NCI-H82 (cell line): ENCODE data around the gene IMPDH2.
"Not testable (repeated sequence)": the region's sequence is repeated elsewhere in the genome, so short reads cannot be mapped to it uniquely, and the experiment has no call there.

Experiments used
- DNase-seq: peaks from one replicate; lab custom pipeline; 2025; lab: John Stamatoyannopoulos, UW

The IMPDH2 gene

DNA sequence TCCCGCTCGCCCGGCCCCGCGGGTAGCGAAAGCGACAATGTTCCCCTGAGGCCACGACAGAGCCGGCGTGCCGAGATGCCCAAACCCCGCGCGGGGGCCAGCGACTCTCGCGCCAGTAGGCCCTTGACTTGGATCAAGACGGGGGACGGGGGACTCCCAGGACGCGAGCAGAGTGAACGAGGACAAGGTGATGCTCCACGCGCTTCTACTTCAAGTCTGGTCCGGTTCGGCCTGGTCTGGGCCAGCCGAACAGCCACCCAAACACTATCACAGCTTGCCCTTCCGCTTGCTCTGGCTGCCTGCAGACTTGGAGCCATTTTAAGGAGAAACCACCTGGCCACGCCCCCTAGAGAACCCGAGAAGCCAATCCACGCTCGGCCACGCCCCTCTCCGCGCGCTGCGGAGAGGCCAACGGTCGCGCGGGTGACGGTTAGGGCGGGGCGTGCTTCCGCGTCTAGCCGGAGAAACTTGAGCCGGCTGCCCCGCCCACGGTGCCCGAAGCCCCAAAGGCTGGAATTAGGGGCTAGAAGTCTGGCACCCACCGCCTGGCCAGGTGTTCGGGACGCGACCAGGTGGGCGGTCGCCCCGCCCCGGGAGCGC is 7.9 kb downstream of the IMPDH2 start:
- DNase-seq: peak; percentile 98

DNA sequence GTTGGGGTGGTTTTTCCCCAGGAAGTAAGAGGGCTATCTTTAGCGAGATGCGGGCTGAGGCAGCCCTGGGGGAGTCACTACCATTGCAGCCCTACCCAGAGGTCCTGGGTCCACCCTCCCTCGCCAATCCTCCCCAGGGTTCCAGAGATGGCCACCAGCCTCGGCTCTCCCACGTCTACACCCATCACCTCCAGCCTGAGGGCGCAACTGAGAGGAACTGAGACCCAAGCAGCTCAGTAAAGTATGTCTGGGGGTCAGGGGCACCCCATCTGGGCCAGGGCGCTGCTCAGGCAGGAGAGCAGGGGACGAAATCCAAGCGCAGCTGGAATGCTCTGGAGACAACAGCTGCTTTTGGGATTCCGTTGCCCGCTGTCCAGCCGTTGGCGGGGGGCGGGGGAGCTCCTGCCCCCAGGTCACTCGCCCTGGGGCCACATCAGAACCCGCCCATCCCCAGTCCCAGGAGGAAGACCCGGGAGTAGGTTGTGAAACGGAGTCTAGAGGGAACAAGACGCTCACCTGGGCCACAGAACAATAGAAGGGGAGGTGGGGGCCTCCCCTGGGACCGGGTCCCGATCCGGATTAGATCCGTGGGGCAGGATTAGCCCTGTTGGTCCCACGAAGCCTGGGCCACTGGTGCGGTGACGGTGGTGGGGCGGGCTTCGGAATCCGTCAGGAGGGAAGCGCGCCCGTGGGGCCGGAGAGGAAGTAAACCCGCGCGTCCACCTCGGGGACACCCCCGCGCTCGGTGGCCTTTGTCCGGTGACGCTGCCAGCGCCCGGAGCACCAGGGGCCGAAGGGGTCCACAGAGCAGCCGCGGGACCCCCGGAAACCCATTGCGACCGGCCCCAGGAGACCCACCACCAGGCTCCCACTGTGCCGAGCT is 8.6 kb downstream of the IMPDH2 start:
- peak; percentile 73 for DNase-seq

DNA sequence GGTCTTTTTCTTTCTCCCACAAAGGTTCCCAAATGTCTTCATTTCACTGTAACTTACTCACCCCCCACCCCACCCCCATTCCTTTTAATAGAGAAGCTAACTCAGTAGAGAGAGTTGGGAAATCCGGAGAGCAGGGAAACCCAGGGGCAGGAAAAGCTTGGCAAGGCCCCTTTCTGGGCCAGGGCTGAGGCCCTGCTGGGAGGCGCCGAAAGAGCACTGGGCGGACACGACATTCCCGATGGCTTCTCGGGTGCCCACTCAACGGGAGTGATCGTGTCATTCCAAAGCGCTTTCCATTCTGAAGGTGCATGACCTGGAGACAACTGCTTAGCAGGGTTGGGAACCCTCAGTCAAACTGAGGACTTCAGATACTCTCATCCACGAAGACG is 9.3 kb downstream of the IMPDH2 start:
- no peak for DNase-seq

DNA sequence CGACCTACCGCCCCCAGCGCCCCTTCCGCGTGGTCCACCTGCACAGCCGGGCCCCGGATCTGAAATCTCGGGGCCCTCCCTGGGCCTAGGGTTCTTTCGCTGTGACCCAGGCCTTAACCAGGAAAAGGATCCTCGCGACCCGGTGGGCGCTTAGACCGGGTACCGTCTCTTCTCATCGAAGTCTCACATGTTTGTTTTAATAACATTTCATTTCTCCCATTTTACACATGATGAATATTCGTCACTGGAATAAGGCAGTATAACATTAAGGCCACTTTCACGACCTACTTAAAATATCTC is 10.5 kb downstream of the IMPDH2 start:
- no peak for DNase-seq

DNA sequence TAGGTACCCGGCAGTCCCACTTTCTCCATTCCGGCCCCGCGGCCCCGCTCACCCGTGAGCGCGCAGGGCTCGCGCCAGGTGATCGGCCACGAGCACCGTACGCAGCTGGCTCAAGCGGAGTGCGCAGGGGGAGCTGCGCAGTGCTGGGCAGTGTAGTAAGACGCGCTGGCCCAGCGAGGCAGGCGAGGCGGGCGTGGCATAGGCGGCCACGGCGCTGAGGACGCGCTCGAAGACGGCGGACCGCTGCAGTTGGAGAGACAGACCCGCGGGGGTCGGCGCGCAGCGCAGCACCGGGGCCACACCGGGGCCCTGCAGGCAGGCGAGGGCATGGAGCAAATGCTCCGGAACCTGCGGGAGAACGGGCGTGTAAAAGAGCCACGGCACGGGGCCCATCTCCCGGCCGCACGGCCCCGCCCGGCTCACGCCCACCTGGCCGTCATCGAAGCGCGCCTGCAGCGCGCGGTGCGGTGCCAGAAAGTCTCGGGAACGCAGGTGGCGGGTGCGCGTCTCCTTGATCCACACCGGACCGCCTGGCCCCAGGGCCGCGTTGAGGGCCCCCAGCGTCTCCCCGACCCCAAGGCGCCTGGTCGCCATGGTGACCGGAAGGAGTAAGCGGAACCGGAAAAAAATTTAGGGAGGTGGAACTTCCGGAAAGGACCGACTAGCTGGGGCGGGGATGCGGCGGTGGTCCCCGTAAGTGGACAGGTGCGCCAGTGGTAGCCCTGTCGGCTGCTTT is 11.1 kb downstream of the IMPDH2 start, which contains the start of gene DALRD3:
Gene DALRD3, minus strand, starts transcription at position 610 of the 736 bp plus-strand sequence. Its CDS starts 16 bp downstream, at position 594.
- DNase-seq: peak; percentile 81

DNA sequence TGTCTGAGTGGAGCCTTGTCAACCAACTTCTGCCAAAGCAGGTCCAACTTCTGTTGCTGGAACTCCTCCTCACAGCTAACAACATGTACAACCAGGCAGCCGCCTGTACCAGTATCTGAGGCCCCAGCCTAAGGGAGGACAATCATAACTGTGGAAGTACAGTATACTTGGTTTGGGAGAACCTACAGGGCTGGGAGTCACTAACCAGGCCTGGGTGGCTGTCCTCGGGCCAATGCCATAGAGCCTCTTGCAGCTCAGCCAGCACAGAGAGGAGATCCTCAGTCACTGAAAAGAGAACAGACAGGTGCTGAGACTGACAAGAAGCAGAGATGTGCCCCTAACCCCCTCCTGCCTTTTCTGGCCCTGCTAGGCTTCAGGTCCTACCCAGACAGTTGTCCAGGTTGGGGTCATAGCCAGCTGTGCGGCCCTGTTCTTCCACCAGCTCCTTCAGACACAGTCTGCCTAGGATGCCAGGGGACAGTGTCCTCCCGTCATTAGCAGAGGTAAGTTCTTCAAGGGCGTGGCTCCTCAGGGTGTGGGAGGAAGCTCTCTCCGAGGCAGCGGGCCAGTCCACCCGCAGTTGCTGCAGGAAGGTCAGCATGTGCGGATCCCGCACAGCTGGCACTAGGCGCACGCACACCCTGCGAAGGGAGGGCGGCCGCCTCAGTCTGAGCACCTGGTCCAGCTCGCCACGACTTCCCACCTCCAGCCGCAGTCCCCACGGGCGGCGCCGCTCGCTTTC is 11.8 kb downstream of the IMPDH2 start:
- DNase-seq: peak; percentile 57

DNA sequence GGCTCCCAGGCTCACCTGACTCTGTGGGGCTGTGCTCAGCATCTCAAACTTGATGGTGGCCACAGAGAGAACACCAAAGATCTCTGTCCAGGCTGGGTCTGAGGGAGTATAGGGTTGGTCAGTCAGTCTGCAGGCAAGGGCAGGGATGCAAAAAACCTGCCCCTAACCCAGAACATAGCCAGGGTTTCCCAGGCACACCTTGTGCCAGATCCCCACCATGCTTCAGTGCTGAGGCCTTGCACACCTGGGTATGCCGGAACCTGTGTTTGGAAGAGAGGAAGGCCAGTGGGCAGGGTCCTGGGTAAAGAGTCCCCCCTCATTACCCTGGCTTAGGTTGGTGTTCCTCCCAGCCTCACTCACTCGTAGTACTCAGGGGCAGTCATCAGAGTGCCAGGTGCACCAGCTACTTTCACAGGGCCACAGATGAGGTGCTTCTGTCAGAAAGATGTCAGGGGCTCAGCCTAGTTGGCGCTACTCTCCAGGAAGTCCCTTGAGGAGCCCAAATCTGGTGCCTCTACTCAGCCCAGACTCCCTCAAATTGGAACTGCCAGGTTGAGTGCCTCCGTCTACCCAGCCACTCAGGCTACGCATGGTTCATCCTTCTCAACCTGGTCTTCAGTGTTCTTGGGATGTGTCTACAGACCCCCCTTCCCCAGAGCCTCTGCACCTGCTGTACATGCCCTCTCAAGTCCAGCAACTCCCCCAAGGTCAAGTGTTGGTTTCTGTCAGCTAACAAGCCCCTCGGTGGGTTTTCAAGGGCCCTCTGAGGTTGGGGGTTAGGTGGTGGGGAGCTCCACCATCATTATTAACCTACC is 12.6 kb downstream of the IMPDH2 start:
- no peak for DNase-seq

DNA sequence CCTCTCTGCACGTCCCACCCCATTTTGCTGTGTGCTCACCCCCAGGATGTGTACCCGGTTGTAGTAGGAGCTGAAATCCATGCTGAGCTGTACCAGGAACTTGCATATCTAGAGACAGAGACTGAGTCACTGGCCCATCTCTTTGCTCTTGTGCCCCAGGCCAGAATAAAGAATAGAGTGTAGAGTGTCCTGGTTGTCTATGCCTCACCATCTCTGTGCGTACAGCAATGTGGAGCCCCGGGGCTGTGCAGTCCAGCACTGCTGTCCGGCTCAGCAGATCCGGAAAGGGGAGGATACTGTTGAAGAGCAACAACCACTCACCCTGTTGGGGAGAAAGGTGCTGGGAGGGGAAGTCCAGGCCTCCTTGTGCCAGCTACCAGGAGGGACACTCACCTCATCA is 13.4 kb downstream of the IMPDH2 start:
- DNase-seq: no peak

DNA sequence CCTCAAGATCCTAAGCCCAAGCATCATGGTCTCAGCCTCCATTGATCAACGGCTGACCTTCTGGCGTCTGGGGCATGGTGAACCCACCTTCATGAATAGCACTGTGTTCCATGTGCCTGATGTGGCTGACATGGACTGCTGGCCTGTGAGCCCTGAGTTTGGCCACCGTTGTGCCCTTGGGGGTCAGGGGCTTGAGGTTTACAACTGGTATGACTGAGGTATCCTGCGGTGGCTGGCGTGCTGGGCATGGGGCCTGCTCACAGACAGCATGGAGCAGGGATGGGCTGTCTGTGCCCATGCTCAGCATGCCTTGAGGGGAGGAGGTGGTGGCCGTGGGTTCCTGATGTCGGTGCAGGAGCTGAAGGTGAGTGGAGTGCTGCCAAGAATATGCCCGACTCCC is 14.1 kb downstream of the IMPDH2 start:
- DNase-seq: no peak

DNA sequence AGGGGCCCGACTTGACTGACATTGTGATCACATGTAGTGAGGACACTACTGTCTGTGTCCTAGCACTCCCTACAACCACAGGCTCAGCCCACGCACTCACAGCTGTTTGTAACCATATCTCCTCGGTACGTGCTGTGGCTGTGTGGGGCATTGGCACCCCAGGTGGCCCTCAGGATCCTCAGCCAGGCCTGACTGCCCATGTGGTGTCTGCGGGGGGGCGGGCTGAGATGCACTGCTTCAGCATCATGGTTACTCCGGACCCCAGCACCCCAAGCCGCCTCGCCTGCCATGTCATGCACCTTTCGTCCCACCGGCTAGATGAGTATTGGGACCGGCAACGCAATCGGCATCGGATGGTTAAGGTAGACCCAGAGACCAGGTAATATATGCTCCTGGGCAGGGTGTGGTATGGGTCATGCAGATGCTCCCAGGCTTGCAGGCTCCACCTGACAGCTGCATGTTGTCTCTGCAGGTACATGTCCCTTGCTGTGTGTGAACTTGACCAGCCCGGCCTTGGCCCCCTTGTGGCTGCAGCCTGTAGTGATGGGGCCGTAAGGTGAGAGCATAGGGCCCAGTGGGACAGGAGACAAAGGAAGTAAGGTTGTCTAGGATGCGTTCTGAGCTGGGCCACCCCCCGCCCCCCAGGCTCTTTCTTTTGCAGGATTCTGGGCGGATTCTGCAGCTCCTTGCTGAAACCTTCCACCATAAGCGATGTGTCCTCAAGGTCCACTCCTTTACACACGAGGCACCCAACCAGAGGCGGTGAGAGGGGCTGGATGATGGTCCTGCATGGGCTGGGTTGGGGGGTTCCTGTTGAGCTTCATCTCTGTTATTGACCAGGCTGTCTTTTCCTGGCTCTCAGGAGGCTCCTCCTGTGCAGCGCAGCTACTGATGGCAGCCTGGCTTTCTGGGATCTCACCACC is 15.2 kb downstream of the IMPDH2 start:
- DNase-seq: peak; percentile 33

DNA sequence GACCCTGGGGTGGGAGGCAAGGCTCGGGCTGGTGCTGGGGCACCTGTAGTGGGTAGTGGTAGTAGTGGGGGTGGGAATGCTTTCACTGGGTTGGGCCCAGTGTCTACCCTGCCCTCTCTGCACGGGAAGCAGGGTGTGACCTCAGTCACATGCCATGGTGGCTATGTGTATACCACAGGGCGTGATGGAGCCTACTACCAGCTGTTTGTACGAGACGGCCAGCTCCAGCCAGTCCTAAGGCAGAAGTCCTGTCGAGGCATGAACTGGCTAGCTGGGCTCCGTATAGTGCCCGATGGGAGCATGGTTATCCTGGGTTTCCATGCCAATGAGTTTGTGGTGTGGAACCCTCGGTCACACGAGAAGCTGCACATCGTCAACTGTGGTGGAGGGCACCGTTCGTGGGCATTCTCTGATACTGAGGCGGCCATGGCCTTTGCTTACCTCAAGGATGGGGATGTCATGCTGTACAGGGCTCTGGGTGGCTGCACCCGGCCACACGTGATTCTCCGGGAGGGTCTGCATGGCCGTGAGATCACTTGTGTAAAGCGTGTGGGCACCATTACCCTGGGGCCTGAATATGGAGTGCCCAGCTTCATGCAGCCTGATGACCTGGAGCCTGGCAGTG is 16.0 kb downstream of the IMPDH2 start:
- no peak for DNase-seq

DNA sequence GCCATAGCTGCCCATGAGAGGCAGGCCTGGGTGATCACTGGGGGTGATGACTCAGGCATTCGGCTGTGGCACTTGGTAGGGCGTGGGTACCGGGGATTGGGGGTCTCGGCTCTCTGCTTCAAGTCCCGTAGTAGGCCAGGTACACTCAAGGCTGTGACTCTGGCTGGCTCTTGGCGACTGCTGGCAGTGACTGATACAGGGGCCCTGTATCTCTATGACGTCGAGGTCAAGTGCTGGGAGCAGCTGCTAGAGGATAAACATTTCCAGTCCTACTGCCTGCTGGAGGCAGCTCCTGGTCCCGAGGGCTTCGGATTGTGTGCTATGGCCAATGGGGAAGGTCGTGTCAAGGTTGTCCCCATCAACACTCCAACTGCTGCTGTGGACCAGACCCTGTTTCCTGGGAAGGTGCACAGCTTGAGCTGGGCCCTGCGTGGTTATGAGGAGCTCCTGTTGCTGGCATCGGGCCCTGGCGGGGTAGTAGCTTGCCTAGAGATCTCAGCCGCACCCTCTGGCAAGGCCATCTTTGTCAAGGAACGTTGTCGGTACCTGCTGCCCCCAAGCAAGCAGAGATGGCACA is 16.7 kb downstream of the IMPDH2 start:
- DNase-seq: no peak

DNA sequence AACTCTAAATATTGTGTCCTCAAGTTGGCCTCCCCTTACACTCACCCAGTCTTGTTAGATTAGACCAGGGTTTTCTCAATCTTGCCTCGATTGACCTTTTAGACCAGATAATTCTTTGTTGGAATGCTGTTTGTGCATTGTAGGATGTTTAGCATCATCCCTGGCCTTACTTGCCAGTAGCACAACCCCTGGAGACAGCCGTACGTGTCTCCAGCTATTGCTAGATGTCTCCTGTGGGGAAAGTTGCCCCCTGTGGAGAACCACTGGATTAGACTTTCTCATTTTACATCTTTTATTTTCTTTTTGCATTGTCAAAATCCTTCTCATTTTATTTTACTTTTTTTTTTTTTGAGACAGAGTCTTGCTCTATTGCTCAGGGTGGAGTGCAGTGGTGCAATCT is 19.8 kb downstream of the IMPDH2 start:
- no peak for DNase-seq

DNA sequence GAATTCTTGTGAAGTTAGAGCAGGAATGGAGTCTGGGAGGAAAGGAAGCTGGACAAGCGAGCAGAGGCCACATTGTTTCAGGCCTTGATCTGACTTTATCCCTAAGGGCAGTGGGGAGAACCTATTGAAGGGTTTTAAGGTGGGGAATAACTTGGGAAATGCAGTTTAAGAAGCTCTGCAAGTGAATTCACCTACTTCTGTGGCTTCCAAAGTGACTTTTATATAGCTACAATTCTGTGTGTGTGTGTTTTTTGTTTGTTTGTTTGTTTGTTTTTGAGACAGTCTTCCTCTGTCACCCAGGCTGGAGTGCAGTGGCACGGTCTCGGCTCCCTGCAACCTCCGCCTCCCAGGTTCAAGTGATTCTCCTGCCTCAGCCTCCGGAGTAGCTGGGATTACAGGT is 20.6 kb downstream of the IMPDH2 start:
- not testable (repeated sequence) for DNase-seq

DNA sequence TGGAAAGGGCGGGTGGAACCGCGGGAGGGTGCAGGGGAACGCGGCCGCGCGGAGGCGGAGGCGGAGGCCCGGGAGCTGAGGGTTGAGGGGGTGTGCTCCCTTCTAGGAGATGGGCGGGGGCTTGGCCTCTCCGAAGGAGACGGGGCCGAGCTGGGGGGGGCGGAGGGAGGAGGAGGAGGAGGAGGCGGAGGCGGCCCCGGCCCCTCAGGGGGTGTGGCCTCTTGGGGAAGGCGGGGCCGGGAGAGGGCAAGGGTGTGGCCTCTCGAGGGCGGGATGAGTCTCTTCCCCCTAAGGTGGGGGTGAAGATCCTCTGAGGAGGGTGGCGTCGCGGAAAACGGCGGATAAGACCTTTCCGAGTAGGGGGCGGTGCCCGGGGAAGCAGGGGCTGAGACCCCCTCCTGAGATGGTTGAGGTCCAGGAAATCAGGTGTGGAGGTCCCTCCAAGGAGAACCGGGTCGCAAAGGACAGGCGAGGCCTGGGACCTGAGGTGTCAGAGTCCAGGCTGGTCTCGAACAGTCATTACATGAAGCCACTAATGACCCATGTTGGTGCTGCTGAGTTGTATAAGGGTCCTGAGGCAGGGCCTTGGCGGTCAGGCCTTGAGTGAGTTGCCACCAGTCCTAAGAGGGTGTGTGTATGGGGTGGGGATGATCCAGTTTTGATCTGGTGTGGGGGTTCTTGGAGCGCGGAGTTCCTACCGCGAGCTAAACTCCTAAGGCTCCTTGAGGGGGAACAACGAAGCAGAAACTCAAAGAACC is 21.2 kb downstream of the IMPDH2 start:
- DNase-seq: peak; percentile 93

DNA sequence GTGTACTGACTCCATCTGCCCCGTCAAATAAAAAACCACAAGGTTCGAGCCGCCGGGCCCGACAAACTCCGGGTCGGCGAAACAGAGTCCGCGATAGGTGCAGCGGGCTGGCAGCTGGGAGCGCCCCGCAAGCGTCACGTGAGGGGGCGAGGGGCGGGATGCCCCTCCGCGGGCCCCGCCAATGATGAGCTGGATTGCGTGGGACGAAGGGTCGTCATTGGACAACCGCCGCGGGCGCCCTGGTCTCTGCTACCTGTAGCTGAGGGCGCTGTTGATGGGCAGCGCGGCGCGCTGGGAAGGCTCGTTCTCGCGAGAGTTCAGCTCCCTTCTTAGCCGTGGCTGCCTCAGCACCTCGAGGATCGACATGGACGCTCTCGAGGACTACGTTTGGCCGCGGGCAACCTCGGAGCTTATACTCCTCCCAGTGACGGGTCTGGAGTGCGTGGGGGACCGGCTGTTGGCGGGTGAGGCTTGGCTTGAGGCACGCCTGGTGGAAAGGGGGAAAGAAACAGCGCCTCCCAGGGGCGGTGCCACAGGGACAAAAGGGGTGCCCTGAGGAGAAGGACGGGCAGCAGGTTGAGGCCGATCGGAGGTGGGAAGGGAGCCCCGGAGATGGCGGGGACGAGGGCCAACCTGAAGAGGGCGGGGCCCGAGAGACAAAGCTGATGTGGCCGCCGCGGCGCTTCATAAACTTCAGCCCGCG is 22.0 kb downstream of the IMPDH2 start, which contains the start of gene WDR6:
Gene WDR6, plus strand, starts transcription at position 324 of the 703 bp plus-strand sequence. Its CDS starts 41 bp downstream, at position 365.
- DNase-seq: peak; percentile 99

DNA sequence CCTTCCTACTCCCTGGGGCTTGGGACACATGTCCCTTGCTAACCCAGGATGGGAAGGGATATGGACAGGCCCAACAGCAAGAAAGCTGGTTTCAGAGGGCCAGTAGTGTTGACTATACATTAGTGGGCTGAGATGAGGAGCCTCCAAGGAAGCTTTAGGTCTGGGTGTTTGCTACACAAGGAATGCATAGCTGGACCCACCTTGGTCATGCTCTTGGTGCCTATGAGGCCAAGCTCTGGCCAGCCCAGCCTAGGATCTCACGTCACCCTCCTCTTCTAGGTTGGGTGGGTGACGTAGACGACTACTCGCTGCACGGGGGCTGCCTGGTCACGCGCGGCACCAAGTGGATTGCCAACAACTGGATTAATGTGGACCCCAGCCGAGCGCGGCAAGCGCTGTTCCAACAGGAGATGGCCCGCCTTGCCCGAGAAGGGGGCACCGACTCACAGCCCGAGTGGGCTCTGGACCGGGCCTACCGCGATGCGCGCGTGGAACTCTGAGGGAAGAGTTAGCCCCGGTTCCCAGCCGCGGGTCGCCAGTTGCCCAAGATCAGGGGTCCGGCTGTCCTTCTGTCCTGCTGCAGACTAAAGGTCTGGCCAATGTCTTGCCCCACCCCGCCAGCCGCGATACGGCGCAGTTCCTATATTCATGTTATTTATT is 22.7 kb downstream of the IMPDH2 start:
- peak; percentile 45 for DNase-seq
